Pancreas (tissue), 10 donors: ENCODE measurements around the gene MRPS34. TPM values are rescaled to one million over a fixed set of nuclear protein-coding genes. Genes with fewer than 3 reads are reported as not detected.
A peak's percentile ranks its signal among the peaks of the same experiment; 100 is the strongest.

Experiments
- ATAC-seq, 4 donors: fragments of 200-7000 bp; cut with Tn5 transposase; one replicate each; pipeline versions ENCODE4 v1.8.0 to v1.9.1; 2020; ENCODE audit warnings: mild to moderate bottlenecking in 4 of 4, moderate library complexity in 4 of 4
- DNase-seq, 6 donors: peaks; one replicate each; pipeline ENCODE4 v3.0.0-alpha.2; 2020
- FAIRE-seq: peaks from 2 replicates; lab custom pipeline; 2012; peaks lifted over from hg19 to GRCh38; lab: Jason Lieb, UNC
- H3K27ac ChIP-seq, 4 donors: fragments of 200-600 bp; sonication (generic); 1 replicate in 3 of 4; 2 replicates in 1 of 4; pipeline versions ENCODE4 v1.5.0 to v1.8.0; 2020
- H3K27me3 ChIP-seq, 4 donors: fragments of 200-600 bp; one replicate each; pipeline ENCODE4 v1.8.0; 2021
- H3K36me3 ChIP-seq, 3 donors: fragments of 200-600 bp; sonication (generic) in 1 of 3; one replicate each; pipeline versions ENCODE4 v1.5.0 to v1.8.0; 2020 to 2021
- H3K4me1 ChIP-seq, 3 donors: fragments of 200-600 bp; one replicate each; pipeline ENCODE4 v1.8.0; 2021
- H3K4me3 ChIP-seq, 4 donors: fragments of 200-600 bp; sonication (generic) in 2 of 4; one replicate each; pipeline versions ENCODE4 v1.5.0 to v1.8.0; 2020 to 2021
- H3K9me3 ChIP-seq, 4 donors: fragments of 200-600 bp; one replicate each; pipeline ENCODE4 v1.8.0; 2021
- WGBS, 2 donors: extraction: QIAGEN DNeasy Blood & Tissue Kit; methylation state at CpG; one replicate each; pipeline ENCODE4 v1.1.7; 2013; 5-methylcytosine and 5-hydroxymethylcytosine counted together
- intact Hi-C, 3 donors: fragments of 100-400 bp; cut with DNase I; formaldehyde crosslinking; loops; one replicate each; pipeline versions ENCODE4 v1.11.1 to v1.14.2; 2022
- polyA plus RNA-seq, 2 donors: library from polyadenylated mRNA; stranded (reverse); fragments of 200-250 nt; gene quantifications; one replicate each; pipeline ENCODE4 v1.2.3, GENCODE V29; 2013
- total RNA-seq, 6 donors: library from RNA; stranded (reverse); fragmentation: NEBNext Ultra II Directional in 4 of 6; extraction: Animal tissue kit (Norgen Biotek cat#: 25700) in 4 of 6; gene quantifications; one replicate each; pipeline versions ENCODE4 v1.2.1 to v1.2.4, GENCODE V29; 2021 to 2023
- TF ChIP-seq, protein P1 (sequence below), 4 donors: fragments of 200-600 bp; sonication (generic) in 3 of 4; IDR thresholded peaks; one replicate each; pipeline versions ENCODE4 v1.5.0 to v1.8.0; 2021; ENCODE audit warnings: antibody characterized with exemption in 4 of 4
- donor health status: healthy with polysubstance abuse.
- donor health status: DM: no; HTN: no; CAD: no; lungs with moderate emphysema.
- donor health status: DM: no; HTN: no; CAD: no.
- donor health status: control.
- donor health status: control.
- donor health status: Bipolar disorder and iron deficiency.
- donor health status: DM: yes; HTN: yes; CAD: no.
- donor health status: DM: no; HTN: no; CAD: no.
- donor health status: DM: no; HTN: no; CAD: no.
- donor health status: DM: yes; HTN: yes; CAD: no.

MRPS34 gene
- total and polyA plus RNA-seq, 8 donors: 42.4 to 84.1 (median 58.3) TPM

- H3K36me3 ChIP-seq: peaks cover 0 to 25% (median 10%) of the 10 kb centered on the region in 3 donors
- WGBS, 2 donors: 80 to 81% methylated on average over 8 of the region's 8 CpGs
- TF ChIP-seq, protein P1, sequence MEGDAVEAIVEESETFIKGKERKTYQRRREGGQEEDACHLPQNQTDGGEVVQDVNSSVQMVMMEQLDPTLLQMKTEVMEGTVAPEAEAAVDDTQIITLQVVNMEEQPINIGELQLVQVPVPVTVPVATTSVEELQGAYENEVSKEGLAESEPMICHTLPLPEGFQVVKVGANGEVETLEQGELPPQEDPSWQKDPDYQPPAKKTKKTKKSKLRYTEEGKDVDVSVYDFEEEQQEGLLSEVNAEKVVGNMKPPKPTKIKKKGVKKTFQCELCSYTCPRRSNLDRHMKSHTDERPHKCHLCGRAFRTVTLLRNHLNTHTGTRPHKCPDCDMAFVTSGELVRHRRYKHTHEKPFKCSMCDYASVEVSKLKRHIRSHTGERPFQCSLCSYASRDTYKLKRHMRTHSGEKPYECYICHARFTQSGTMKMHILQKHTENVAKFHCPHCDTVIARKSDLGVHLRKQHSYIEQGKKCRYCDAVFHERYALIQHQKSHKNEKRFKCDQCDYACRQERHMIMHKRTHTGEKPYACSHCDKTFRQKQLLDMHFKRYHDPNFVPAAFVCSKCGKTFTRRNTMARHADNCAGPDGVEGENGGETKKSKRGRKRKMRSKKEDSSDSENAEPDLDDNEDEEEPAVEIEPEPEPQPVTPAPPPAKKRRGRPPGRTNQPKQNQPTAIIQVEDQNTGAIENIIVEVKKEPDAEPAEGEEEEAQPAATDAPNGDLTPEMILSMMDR (IDR thresholded peaks at IDR 0.05): no peak
- intact Hi-C loops: no loop called here
- H3K9me3 ChIP-seq: no peaks in the 10 kb centered on the region
- H3K27ac ChIP-seq: no peak overlapping the region
- FAIRE-seq (no peak), ATAC-seq (no peak), DNase-seq (peak in 3 of 6 donors; percentile 9 to 40 (median 31))
- H3K4me3 ChIP-seq: no peak overlapping the region
- peaks cover 16 to 22% (median 22%) of the 10 kb centered on the region in 3 donors for H3K4me1 ChIP-seq
- H3K27me3 ChIP-seq: no peaks in the 10 kb centered on the region
These were observed 6.3 kb upstream of the MRPS34 start for GRCh38 chr16:1779234-1779701.

DNA sequence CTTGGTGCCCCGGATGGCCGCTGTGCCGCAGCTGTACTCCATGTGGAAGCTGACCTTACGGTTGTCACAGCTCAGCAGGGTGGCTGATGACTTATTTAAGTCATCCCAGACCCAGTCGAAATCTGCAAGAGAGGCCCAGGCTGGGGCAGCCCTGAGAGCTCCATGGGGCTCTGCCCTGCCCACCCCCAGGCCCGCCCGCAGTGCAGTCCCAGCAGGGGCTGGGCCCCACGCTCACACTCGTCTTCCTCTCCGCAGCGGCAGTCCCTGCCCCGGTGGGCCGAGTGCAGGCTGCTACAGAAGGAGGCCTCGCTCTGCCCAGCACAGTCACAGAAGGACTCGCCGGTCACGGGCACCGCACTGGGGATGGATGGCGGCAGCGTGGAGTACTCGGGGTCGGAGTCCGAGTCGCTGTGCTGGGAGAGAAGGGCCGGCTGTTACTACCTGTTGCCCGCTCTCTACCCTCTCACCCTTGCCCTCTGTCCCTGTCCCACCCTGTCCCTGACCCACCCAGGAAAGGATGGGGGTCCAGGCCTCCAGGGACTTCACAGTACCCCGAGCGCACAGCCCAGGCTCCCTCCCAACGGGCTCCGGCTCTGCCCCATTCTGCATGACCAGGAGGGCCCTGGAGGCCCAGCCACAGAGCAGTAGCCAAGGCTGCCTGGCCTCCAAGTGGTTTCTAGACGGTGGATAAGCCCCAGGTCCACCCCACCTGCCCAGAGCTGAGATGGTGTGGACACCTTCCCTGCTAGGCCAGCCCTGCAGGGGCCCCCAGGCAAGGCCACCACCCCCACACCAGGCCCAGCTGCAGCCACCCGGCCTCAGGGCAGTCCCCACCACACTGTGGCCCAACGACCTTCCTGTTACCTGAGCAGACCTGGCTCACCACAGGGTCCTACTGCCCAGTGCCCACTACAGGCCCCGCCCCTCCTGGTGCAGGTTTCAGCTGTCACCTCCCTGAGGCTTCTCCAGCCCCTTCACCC, 5.6 kb upstream of the MRPS34 start:
- TF ChIP-seq, protein P1 (IDR thresholded peaks at IDR 0.05): no peak
- peak in 4 of 6 donors; percentile 17 to 82 (median 40) for DNase-seq
- WGBS, 2 donors: 84 to 87% methylated on average over 34 of the region's 34 CpGs
- no peak overlapping the region for H3K27ac ChIP-seq
- H3K4me1 ChIP-seq: peaks cover 18 to 21% (median 20%) of the 10 kb centered on the region in 3 donors
- no peaks in the 10 kb centered on the region for H3K9me3 ChIP-seq
- H3K36me3 ChIP-seq: peaks cover 0 to 25% (median 10%) of the 10 kb centered on the region in 3 donors
- intact Hi-C loops: no loop called here
- no peak for FAIRE-seq
- ATAC-seq: no peak
- no peak overlapping the region for H3K4me3 ChIP-seq
- H3K27me3 ChIP-seq: no peaks in the 10 kb centered on the region

DNA sequence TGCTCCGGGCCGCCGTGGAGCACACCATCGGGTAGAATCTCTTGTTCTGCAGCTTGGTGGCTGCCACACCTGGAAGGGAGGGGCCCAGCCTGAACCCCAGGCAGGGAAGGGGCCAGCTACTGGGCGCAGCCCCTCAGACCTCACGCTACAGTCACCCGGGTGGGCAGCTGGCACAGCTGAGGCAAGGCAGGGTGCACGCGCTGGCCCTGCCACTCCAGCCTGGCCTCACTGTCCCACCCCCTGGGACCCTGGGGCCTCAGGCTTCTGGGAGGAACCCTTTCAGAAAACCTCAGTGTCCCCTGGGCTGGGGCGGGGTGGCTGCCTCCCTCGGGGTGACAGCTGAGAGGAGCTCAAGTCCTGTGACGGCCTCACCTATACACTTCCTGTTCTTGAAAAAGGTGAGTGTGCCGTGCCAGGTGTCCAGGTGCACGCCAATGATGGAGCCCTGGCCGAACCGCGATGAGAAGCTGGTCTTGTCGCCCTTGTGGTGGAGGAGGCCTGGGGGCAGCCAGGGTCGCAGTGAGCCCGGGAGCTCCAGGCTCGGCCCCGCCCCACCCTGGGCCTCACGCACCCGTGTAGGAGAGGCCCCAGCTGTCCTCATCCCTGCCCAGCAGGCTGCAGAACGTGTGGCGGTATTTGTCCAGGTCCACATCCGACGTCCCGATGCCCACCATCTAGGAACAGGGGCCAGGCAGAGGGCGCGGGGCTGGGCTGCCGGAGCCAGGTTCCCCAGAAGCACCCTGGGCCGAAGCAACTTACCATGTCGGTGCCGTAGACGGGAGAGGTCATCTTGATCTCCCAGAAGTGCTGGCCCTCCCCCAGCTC, 4.7 kb upstream of the MRPS34 start:
- H3K9me3 ChIP-seq: no peaks in the 10 kb centered on the region
- WGBS, 2 donors: 81 to 85% methylated on average over 35 to 36 of the region's 36 CpGs
- no peak for FAIRE-seq
- peak in 5 of 6 donors; percentile 11 to 82 (median 30) for DNase-seq
- ATAC-seq: no peak
- peaks cover 0 to 25% (median 10%) of the 10 kb centered on the region in 3 donors for H3K36me3 ChIP-seq
- no peak overlapping the region for H3K4me3 ChIP-seq
- TF ChIP-seq, protein P1 (IDR thresholded peaks at IDR 0.05): no peak
- H3K27me3 ChIP-seq: no peaks in the 10 kb centered on the region
- intact Hi-C loops: no loop called here
- H3K27ac ChIP-seq: no peak overlapping the region
- H3K4me1 ChIP-seq: peaks cover 18 to 21% (median 20%) of the 10 kb centered on the region in 3 donors

- Histone ChIP-seq H3K9me3 (no peaks in the 10 kb centered on the region), H3K4me3 (no peak overlapping the region), H3K27me3 (no peaks in the 10 kb centered on the region), H3K4me1 (peaks cover 18 to 21% (median 20%) of the 10 kb centered on the region in 3 donors), H3K27ac (no peak overlapping the region), H3K36me3 (peaks cover 0 to 25% (median 10%) of the 10 kb centered on the region in 3 donors)
- WGBS, 2 donors: 92 to 95% methylated on average over 22 of the region's 22 CpGs
- intact Hi-C loops: no loop called here
- TF ChIP-seq, protein P1 (IDR thresholded peaks at IDR 0.05): no peak
- ATAC-seq (no peak), DNase-seq (peak in 3 of 6 donors; percentile 11 to 39 (median 32)), FAIRE-seq (no peak)
These were observed 4.0 kb upstream of the MRPS34 start for GRCh38 chr16:1776991-1777374.
